GM04504 (cell line): ENCODE results near the gene PMVK.

ENCODE experiments used
- DNase-seq: peaks from one replicate; pipeline ENCODE4 v3.0.0-alpha.2; 2012; ENCODE audit warnings: low read depth

The PMVK gene

GRCh38 chr1:154877370-154877974 is 59.0 kb downstream of the PMVK start:
- DNase-seq, result no peak

- no peak for DNase-seq
Observed at GRCh38 chr1:154876842-154877369, 59.6 kb downstream of the PMVK start.
